Neuronal stem cell (in vitro differentiated cells): ENCODE results near the gene PRIMPOL.

Experiments used
- DNase-seq: peaks from one replicate; pipeline ENCODE4 v3.0.0-alpha.2; 2013; ENCODE audit warnings: low spot score
- H2AFZ ChIP-seq: one replicate; pipeline ENCODE4 v1.6.1; 2013; ENCODE audit warnings: mild to moderate bottlenecking, low read length, inconsistent platforms
- H2AK5ac ChIP-seq: 2 replicates; pipeline ENCODE4 v1.6.1; 2013; ENCODE audit warnings: low read depth, mild to moderate bottlenecking, inconsistent platforms, low read length, moderate library complexity, mixed read lengths
- H2BK120ac ChIP-seq: 2 replicates; pipeline ENCODE4 v1.6.1; 2013; ENCODE audit warnings: low read depth, mild to moderate bottlenecking, inconsistent platforms, low read length, moderate library complexity, mixed read lengths
- H2BK12ac ChIP-seq: one replicate; pipeline ENCODE4 v1.6.1; 2013; ENCODE audit warnings: low read length, inconsistent platforms
- H2BK15ac ChIP-seq: 2 replicates; pipeline ENCODE4 v1.6.1; 2013; ENCODE audit warnings: mild to moderate bottlenecking, low read length, inconsistent platforms, mixed read lengths
- H2BK5ac ChIP-seq: one replicate; pipeline ENCODE4 v1.6.1; 2013; ENCODE audit warnings: inconsistent platforms, mild to moderate bottlenecking, low read length, moderate library complexity
- H3K14ac ChIP-seq: one replicate; pipeline ENCODE4 v1.6.1; 2013; ENCODE audit warnings: low read length, inconsistent platforms
- H3K18ac ChIP-seq: 2 replicates; pipeline ENCODE4 v1.6.1; 2013; ENCODE audit warnings: low read length, inconsistent platforms
- H3K23ac ChIP-seq: 2 replicates; pipeline ENCODE4 v1.6.1; 2013; ENCODE audit warnings: low read depth, mild to moderate bottlenecking, mixed read lengths, low read length, inconsistent platforms; ENCODE audit not compliant: poor library complexity
- H3K27ac ChIP-seq: replicated peaks from 3 replicates; pipeline ENCODE4 v1.5.1; 2013; ENCODE audit warnings: low read length, inconsistent platforms
- H3K27me3 ChIP-seq, 3 experiments: 2 replicates each; pipeline ENCODE4 v1.6.1; 2013; ENCODE audit warnings: low read length in 3 of 3, mild to moderate bottlenecking in 2 of 3, inconsistent platforms in 1 of 3, low read depth in 1 of 3, mixed read lengths in 1 of 3, moderate library complexity in 1 of 3; ENCODE audit not compliant: control insufficient read depth in 3 of 3, insufficient read depth in 3 of 3
- H3K36me3 ChIP-seq, 2 donors: replicated peaks in 1 of 2; 2 replicates each; pipeline ENCODE4 v1.6.1; 2013; ENCODE audit warnings: low read length in 2 of 2; ENCODE audit not compliant: control insufficient read depth in 2 of 2, insufficient read depth in 2 of 2
- H3K4ac ChIP-seq: 2 replicates; pipeline ENCODE4 v1.6.1; 2013; ENCODE audit warnings: inconsistent platforms, mild to moderate bottlenecking, low read length, moderate library complexity
- H3K4me1 ChIP-seq, 2 donors: 1 replicate in 1 of 2; 2 replicates in 1 of 2; pipeline ENCODE4 v1.6.1; 2013; ENCODE audit warnings: low read length in 2 of 2, low read depth in 1 of 2; ENCODE audit not compliant: control insufficient read depth in 2 of 2, insufficient read depth in 1 of 2
- H3K4me2 ChIP-seq: one replicate; pipeline ENCODE4 v1.6.1; 2013; ENCODE audit warnings: mild to moderate bottlenecking, low read length, inconsistent platforms; ENCODE audit not compliant: insufficient read depth, poor library complexity, severe bottlenecking
- H3K4me3 ChIP-seq, 2 donors: 2 replicates each; pipeline ENCODE4 v1.5.1; 2013; ENCODE audit warnings: low read length in 2 of 2, mild to moderate bottlenecking in 2 of 2, inconsistent platforms in 1 of 2, moderate library complexity in 1 of 2
- H3K79me1 ChIP-seq: one replicate; pipeline ENCODE4 v1.6.1; 2013; ENCODE audit warnings: low read depth, mild to moderate bottlenecking, inconsistent platforms, low read length, moderate library complexity
- H3K9ac ChIP-seq: one replicate; pipeline ENCODE4 v1.6.1; 2013; ENCODE audit warnings: mild to moderate bottlenecking, low read depth, low read length, inconsistent platforms; ENCODE audit not compliant: poor library complexity
- H3K9me3 ChIP-seq, 2 donors: replicated peaks in 1 of 2; 2 replicates each; pipeline versions ENCODE3 to v1.6.1; 2013; ENCODE audit warnings: low read length in 2 of 2, mild to moderate bottlenecking in 2 of 2, inconsistent platforms in 1 of 2, low read depth in 1 of 2, mixed read lengths in 1 of 2, moderate library complexity in 1 of 2; ENCODE audit not compliant: control insufficient read depth in 2 of 2, insufficient read depth in 1 of 2
- H4K8ac ChIP-seq: one replicate; pipeline ENCODE4 v1.6.1; 2013; ENCODE audit warnings: low read depth, mild to moderate bottlenecking, inconsistent platforms, low read length, moderate library complexity
- H4K91ac ChIP-seq: one replicate; pipeline ENCODE4 v1.6.1; 2013; ENCODE audit warnings: low read length, low read depth, mild to moderate bottlenecking, inconsistent platforms; ENCODE audit not compliant: poor library complexity
- WGBS, 2 donors: extraction: QIAGEN DNeasy Blood & Tissue Kit; methylation state at CpG; one replicate each; pipeline ENCODE4 v1.1.7; 2013; ENCODE audit warnings: missing lambda C conversion rate in 2 of 2, mixed read lengths in 1 of 2; ENCODE audit not compliant: insufficient read length in 2 of 2, insufficient replicate concordance in 1 of 2; ENCODE audit errors: extremely low coverage in 2 of 2; 5-methylcytosine and 5-hydroxymethylcytosine counted together

PRIMPOL gene

DNA sequence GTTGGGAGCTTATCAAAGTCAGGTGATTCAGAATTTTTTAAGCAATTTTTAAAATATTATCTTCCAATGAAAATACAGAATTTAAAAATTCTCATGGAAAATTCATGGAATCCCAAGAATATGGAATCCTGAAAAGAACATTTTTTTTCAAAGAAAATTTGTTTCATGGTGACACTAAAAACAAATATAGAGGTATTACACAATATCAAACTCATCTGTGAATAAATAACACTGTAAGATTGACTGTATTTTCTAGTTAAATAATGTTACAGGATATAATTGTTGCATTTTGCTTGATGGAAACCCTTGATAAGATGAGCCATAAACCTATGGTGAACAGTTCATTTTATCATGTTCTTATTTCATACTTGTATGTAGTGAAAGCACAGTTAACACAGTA lies 11.4 kb downstream of the PRIMPOL start:
- no peak overlapping the region for H2AK5ac ChIP-seq
- H2BK120ac ChIP-seq = no peak overlapping the region
- DNase-seq = no peak
- H2BK15ac ChIP-seq = no peak overlapping the region
- no peak overlapping the region for H2BK12ac ChIP-seq
- no peak overlapping the region for H3K4ac ChIP-seq
- peaks cover 0 to 82% of the 10 kb centered on the region in 2 donors for H3K36me3 ChIP-seq
- H3K18ac ChIP-seq = no peak overlapping the region
- H3K27me3 ChIP-seq = no peaks in the 10 kb centered on the region
- H3K9ac ChIP-seq = no peak overlapping the region
- no peak overlapping the region for H2BK5ac ChIP-seq
- H4K8ac ChIP-seq = no peak overlapping the region
- H2AFZ ChIP-seq = no peak overlapping the region
- H3K4me2 ChIP-seq = no peak overlapping the region
- no peaks in the 10 kb centered on the region for H3K79me1 ChIP-seq
- no peak overlapping the region for H4K91ac ChIP-seq
- no peak overlapping the region for H3K4me3 ChIP-seq
- H3K14ac ChIP-seq = no peak overlapping the region
- H3K23ac ChIP-seq = no peak overlapping the region
- H3K9me3 ChIP-seq = no peaks in the 10 kb centered on the region
- no peaks in the 10 kb centered on the region for H3K4me1 ChIP-seq
- H3K27ac ChIP-seq = no peak overlapping the region

DNA sequence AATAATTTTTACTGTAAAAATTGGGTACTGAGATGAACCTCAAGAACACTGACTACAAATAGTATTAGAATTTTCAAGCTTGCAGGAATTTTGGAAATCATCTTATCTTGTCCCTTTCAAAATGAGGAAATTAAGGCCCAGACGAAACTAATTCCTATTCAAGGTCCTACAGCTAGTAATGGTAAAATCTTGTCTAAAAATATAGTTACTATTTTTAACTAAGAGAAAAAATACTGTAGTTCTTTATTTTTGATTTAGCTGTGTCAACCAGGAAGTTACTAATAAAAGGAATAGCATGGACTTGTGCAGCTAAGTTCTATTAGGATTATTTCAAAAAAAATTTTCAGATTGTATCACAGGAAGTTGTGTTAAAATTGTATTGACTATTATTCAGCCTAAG lies 12.7 kb downstream of the PRIMPOL start:
- Histone ChIP-seq H2BK5ac (no peak overlapping the region), H2BK120ac (no peak overlapping the region), H3K27me3 (no peaks in the 10 kb centered on the region), H3K79me1 (no peaks in the 10 kb centered on the region), H3K9me3 (no peaks in the 10 kb centered on the region), H2AFZ (no peak overlapping the region), H2AK5ac (no peak overlapping the region), H3K4ac (no peak overlapping the region), H4K91ac (no peak overlapping the region), H3K27ac (no peak overlapping the region), H4K8ac (no peak overlapping the region), H3K4me2 (no peak overlapping the region), H3K4me1 (no peaks in the 10 kb centered on the region), H3K4me3 (no peak overlapping the region), H2BK15ac (no peak overlapping the region), H2BK12ac (no peak overlapping the region), H3K14ac (no peak overlapping the region), H3K18ac (no peak overlapping the region), H3K9ac (no peak overlapping the region), H3K36me3 (peaks cover 0 to 82% of the 10 kb centered on the region in 2 donors), H3K23ac (no peak overlapping the region)
- WGBS, 2 donors = no CpG with 5 or more reads among the region's 1 CpG
- DNase-seq = no peak

- H3K4me2 ChIP-seq = no peak overlapping the region
Observed at GRCh38 chr4:184664445-184665210, 15.1 kb downstream of the PRIMPOL start.

GRCh38 chr4:184666670-184667069 lies 17.1 kb downstream of the PRIMPOL start:
- peaks cover 4 to 84% of the 10 kb centered on the region in 2 donors for H3K36me3 ChIP-seq
- DNase-seq = no peak
- no peak overlapping the region for H3K23ac ChIP-seq
- H3K4me3 ChIP-seq = no peak overlapping the region
- H3K18ac ChIP-seq = no peak overlapping the region
- no peak overlapping the region for H2BK5ac ChIP-seq
- no peaks in the 10 kb centered on the region for H3K4me1 ChIP-seq
- no peak overlapping the region for H3K9ac ChIP-seq
- H3K27ac ChIP-seq = no peak overlapping the region
- no peaks in the 10 kb centered on the region for H3K9me3 ChIP-seq
- no peak overlapping the region for H3K4ac ChIP-seq
- H2AK5ac ChIP-seq = no peak overlapping the region
- no peak overlapping the region for H2AFZ ChIP-seq
- no peak overlapping the region for H2BK12ac ChIP-seq
- no peak overlapping the region for H3K4me2 ChIP-seq
- no peaks in the 10 kb centered on the region for H3K27me3 ChIP-seq
- H2BK15ac ChIP-seq = no peak overlapping the region
- no peak overlapping the region for H3K14ac ChIP-seq
- H3K79me1 ChIP-seq = no peaks in the 10 kb centered on the region
- no CpG with 5 or more reads among the region's 6 CpGs for WGBS, 2 donors
- no peak overlapping the region for H2BK120ac ChIP-seq
- H4K91ac ChIP-seq = no peak overlapping the region
- H4K8ac ChIP-seq = no peak overlapping the region

More at GRCh38 chr4:184664445-184665210, 15.1 kb downstream of the PRIMPOL start:
- Histone ChIP-seq H3K36me3 (peaks cover 4 to 86% of the 10 kb centered on the region in 2 donors), H2BK120ac (no peak overlapping the region), H3K4ac (no peak overlapping the region), H3K9me3 (no peaks in the 10 kb centered on the region), H3K4me1 (no peaks in the 10 kb centered on the region), H3K27ac (no peak overlapping the region), H3K4me3 (no peak overlapping the region), H2BK15ac (no peak overlapping the region), H3K9ac (no peak overlapping the region), H2BK12ac (no peak overlapping the region), H3K79me1 (no peaks in the 10 kb centered on the region), H2BK5ac (no peak overlapping the region), H2AK5ac (no peak overlapping the region), H4K8ac (no peak overlapping the region), H3K18ac (no peak overlapping the region), H3K27me3 (no peaks in the 10 kb centered on the region), H4K91ac (no peak overlapping the region), H2AFZ (no peak overlapping the region), H3K14ac (no peak overlapping the region), H3K23ac (no peak overlapping the region)
- DNase-seq = no peak
- WGBS, 2 donors = no CpG with 5 or more reads among the region's 6 CpGs
